Stimulated activated naive CD8-positive, alpha-beta T cell treated with anti-CD3 and anti-CD28 coated beads, Interleukin-15, Interleukin-2, amounts not matched to agents 100 ng/mL and 50 ng/mL, for 24 hours (primary cell): Measurements from ENCODE around the gene POLR3GL.

Source experiments
- H3K27ac Mint-ChIP-seq: one replicate; pipeline ENCODE4 v1.8.0; 2021; ENCODE audit warnings: mild to moderate bottlenecking, mixed read lengths
- H3K27me3 Mint-ChIP-seq: one replicate; pipeline ENCODE4 v1.8.0; 2021; ENCODE audit warnings: mixed read lengths
- H3K36me3 Mint-ChIP-seq: one replicate; pipeline ENCODE4 v1.8.0; 2021; ENCODE audit warnings: low read depth, mixed read lengths
- H3K4me1 Mint-ChIP-seq: one replicate; pipeline ENCODE4 v1.8.0; 2021; ENCODE audit warnings: low read depth, mixed read lengths
- H3K4me3 Mint-ChIP-seq: one replicate; pipeline ENCODE4 v1.8.0; 2021; ENCODE audit warnings: mild to moderate bottlenecking, mixed read lengths
- H3K9me3 Mint-ChIP-seq: one replicate; pipeline ENCODE4 v1.8.0; 2021; ENCODE audit warnings: mixed read lengths

POLR3GL gene

DNA sequence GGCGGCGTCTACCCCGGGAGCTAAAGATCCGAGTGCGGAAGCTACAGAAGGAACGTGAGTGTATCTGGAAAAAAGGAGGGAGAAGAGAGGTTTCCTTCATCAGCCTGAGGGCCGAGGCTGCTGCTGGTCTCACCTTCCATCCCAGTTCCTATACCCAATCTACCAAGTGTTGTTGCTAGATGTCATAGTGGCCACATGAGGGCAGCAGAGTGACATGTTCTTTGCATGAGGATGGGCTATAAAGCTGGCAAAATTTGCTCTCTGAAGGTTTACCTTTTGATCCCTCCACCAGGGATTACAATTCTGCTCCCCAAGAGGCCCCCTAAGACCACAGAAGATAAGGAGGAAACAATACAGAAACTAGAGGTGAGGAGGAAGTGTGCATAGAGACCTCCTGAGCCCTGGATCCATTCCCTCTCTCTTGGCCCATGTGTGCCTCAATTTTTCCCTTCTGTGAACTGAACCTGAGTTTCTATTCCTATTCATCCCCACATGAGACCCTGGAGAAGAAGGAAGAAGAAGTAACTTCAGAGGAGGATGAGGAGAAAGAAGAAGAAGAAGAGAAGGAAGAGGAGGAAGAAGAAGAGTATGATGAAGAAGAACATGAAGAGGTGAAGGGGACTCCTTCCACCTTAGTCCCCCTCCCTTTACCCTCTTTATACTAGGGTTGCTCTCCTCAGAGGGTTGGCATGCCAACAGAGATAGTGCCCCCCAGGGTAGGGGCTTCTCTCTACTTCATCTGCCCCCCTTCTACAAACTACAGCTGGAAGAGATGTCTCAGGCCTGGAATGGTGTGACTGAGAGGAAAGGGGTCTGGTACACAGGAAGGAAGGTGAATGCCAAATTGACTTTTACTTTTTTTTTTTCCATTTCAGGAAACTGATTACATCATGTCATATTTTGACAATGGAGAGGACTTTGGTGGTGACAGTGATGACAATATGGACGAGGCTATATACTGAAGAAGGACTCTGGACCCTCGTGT lies 13.3 kb downstream of the POLR3GL start:
- Mint-ChIP-seq H3K4me1 (peaks cover 17% of the 10 kb centered on the region), H3K27ac (no peak overlapping the region), H3K4me3 (no peak overlapping the region), H3K27me3 (no peaks in the 10 kb centered on the region), H3K9me3 (no peaks in the 10 kb centered on the region), H3K36me3 (peaks cover 4% of the 10 kb centered on the region)

DNA sequence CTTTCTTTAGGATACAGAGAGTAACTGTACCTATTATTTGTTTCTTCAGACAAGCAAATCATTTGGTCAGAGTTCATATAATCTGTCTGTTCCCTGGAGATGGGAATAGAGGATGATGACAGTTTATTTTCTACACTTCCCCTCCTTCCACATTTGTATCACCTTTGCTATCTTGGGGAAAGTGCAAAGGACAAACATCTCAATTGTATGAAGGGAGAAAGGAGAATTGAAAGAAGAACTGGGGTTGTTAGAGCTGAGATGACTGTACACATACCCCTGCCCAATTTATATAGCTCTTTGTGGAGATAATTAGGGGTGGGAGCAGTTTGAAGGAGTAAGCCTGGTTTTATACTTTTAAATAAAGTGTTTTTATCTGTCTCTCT lies 14.0 kb downstream of the POLR3GL start:
- Mint-ChIP-seq H3K27me3 (no peaks in the 10 kb centered on the region), H3K36me3 (no peaks in the 10 kb centered on the region), H3K27ac (no peak overlapping the region), H3K4me3 (no peak overlapping the region), H3K4me1 (peaks cover 10% of the 10 kb centered on the region), H3K9me3 (no peaks in the 10 kb centered on the region)

DNA sequence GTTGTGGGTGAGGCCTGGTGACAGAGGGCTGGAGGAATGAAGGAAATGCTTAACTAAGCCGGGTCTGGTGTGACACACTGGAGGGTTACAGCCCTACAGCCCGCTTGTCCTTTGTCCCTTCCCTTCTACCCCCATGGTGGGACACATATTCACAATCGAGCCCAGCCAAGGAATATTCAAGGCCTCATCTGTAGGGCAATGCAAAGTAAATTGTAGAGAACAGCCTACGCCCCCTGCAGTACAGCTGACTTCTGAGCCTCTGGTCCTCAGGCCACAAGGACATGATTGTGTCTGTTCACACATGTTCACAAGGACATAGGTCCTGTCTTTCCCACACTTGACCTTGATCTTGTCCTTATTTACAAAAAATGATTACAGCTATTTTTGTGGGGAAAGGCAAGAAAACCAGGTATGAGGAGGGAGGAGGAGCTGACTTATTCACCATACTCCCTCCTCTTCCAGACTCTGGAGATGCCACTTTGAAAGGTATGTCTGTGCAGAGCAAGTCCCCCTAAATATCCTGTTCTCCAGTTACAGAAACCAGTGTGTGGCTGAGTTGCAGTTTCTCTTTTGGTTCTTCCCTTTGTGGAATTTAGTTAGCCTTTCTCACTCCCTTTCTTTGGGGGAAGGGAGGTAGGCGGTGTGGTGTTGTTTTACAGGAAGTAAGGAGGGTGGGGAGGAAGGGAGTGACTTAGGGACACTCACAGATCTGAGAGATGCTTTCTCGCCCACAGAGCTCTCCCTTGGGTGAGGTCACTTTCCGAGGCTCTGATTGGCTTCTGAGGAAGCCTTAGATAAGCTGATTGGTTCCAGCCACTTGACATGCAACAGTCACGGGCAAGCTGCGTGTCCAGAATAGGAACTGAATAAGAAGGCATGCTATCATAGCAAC lies 14.6 kb downstream of the POLR3GL start:
- Mint-ChIP-seq H3K36me3 (no peaks in the 10 kb centered on the region), H3K9me3 (no peaks in the 10 kb centered on the region), H3K27ac (no peak overlapping the region), H3K4me1 (peaks cover 6% of the 10 kb centered on the region), H3K27me3 (no peaks in the 10 kb centered on the region), H3K4me3 (no peak overlapping the region)

DNA sequence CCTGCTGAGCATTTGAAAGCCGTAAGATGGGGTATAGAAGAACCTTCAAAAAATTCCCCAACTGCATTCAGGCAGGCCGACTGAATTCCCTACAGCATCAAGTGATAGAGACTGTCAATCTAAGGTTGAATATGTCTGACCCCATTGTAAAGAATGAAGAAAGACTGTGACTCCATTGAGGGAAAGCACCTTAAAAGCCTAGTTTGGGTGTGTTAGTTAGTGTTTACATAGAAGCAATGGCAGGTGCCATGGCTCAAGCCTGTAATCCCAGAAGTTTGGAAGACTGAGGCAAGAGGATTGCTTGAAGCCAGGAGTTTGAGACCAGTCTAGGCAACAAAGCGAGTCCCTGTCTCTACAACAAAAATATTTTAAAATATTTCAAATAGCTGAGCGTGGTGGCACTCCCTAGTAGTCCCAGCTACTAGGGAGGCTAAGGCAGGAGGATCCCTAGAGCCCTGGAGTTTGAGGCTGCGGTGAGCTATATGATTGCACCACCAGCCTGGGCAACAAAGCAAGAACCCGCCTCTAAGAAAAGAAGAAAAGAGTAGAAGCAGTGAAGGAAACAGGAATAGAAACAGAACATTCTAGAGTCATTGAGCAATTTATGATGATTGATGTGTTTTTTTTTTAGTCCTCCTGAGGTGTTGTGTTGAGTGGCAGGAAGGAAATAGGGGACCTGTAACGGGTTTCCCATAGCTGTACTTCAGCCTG lies 15.4 kb downstream of the POLR3GL start:
- H3K9me3 Mint-ChIP-seq = no peaks in the 10 kb centered on the region
- H3K27ac Mint-ChIP-seq = no peak overlapping the region
- H3K4me1 Mint-ChIP-seq = no peaks in the 10 kb centered on the region
- H3K36me3 Mint-ChIP-seq = no peaks in the 10 kb centered on the region
- H3K4me3 Mint-ChIP-seq = no peak overlapping the region
- no peaks in the 10 kb centered on the region for H3K27me3 Mint-ChIP-seq

DNA sequence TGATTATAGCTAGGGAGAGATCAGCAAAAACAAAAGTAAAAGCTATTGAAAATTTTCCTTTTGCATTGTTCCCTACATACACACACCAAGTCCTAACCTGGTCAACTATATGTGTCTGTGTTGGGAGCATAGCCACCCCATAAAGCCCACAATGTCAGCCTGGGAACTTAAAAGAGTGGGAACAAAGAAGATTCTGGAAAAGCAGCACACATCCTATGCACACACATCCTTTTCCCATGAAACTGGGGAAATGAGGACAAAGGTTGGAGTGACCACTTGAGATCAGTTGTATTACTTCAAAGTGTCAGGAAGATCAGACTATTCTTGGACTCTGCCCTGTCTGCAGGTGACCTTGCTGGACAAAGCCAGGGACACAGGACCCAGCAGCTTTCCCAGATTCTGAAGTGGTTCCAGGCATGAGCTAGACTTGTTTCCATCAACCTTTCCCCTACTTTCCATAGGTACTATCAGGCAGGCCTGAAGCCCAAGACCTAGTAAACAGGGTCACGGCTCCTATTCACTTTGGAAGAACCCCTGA lies 16.0 kb downstream of the POLR3GL start:
- Mint-ChIP-seq H3K36me3 (no peaks in the 10 kb centered on the region), H3K4me1 (no peaks in the 10 kb centered on the region), H3K9me3 (no peaks in the 10 kb centered on the region), H3K27me3 (no peaks in the 10 kb centered on the region), H3K27ac (no peak overlapping the region), H3K4me3 (no peak overlapping the region)

DNA sequence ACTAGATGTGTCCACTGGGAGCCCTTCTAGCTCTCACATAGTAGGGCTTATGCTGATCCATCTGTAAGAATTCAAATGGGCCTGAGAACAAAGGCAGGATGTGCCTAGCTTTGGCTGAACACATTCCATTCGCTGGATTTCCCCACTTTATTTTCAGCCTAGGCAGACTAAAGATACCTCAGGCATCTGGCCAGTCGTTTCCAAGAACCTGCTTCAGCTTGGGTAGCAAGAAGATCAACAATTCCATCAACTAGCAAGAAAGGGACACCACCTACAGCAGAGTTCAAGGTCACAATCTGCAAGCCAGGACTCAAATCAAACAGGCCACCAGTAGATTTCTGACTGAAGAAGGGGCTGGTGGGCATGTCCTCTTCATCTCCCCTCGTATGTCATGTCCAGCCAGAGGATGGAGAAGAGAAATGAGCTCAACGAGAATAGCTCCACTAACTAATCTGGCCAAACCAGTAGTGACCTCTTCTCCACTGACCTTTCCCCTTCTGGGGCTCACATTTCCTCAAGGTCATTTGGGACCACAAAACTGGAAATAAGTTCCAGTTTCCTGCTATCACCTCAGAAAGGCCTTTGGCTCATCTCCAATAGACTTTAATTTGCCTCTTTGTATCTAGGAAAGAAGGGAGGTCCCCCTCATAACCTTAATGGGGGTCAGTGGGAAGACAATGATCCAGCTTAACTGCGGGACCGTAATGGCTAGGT lies 17.7 kb downstream of the POLR3GL start:
- no peaks in the 10 kb centered on the region for H3K4me1 Mint-ChIP-seq
- no peak overlapping the region for H3K4me3 Mint-ChIP-seq
- H3K27me3 Mint-ChIP-seq = no peaks in the 10 kb centered on the region
- no peaks in the 10 kb centered on the region for H3K9me3 Mint-ChIP-seq
- H3K27ac Mint-ChIP-seq = no peak overlapping the region
- no peaks in the 10 kb centered on the region for H3K36me3 Mint-ChIP-seq

DNA sequence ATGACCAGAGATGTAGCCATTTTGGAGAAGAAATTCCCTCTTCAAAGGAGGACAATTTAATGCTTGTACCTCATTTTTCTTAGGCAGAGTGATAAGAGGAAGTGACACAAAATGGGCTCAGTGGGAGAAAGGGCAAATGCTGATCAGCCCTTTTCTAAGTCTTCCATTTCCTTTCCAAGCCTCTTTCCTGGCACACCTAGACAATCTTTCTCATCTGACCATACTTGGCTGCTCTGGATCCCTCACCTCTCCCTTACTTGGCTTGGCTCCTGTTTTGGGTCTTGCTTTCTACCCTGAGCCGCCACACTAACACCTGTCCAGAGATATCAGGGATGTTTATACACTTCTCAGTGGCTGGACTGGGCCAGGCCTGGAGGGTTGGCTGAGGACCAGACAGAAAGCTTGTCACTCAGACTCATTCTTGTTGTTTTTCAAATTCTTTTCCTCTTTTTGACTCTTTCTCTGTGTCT lies 18.8 kb downstream of the POLR3GL start:
- no peaks in the 10 kb centered on the region for H3K36me3 Mint-ChIP-seq

DNA sequence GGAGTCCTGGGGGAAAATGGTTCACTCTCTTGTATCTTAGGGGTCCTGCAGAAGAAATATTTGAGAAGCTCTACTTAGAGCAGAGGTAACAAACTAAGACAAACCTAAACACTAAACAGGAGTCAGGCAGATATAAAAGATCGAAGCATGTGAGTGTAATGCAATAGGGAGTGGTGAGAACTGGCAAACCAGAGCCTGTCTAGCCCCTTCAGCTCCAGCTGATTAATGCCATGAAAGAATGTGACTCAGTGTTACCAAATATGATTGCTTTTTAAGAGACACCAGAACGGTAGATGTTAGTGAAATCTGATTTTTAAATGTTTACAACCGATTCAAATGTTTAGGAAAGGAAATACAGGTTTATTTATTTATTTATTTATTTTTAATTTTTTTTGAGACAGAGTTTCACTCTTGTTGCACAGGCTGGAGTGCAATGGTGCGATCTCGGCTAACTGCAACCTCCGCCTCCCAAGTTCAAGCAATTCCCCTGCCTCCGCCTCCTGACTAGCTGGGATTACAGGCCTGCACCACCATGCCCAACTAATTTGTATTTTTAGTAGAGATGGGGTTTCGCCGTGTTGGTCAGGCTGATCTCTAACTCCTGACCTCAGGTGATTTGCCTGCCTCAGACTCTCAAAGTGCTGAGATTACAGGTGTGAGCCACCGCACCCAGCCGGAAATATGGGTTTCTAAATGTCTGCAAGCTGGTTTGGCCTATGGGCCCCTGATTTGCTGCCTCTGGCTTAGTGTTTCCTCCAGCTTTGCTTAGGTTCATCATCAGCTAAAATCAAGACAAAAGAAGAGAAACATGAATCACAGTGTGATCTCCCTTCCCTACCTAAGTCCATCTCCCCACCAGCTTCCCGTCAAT lies 19.7 kb downstream of the POLR3GL start:
- Mint-ChIP-seq H3K27ac (peak overlapping the region; percentile 73), H3K9me3 (no peaks in the 10 kb centered on the region), H3K27me3 (no peaks in the 10 kb centered on the region), H3K36me3 (no peaks in the 10 kb centered on the region), H3K4me1 (peaks cover 18% of the 10 kb centered on the region), H3K4me3 (no peak overlapping the region)

More for the DNA sequence above, 18.8 kb downstream of the POLR3GL start:
- no peaks in the 10 kb centered on the region for H3K27me3 Mint-ChIP-seq
- no peaks in the 10 kb centered on the region for H3K9me3 Mint-ChIP-seq
- H3K27ac Mint-ChIP-seq = no peak overlapping the region
- H3K4me3 Mint-ChIP-seq = no peak overlapping the region
- H3K4me1 Mint-ChIP-seq = peaks cover 9% of the 10 kb centered on the region

DNA sequence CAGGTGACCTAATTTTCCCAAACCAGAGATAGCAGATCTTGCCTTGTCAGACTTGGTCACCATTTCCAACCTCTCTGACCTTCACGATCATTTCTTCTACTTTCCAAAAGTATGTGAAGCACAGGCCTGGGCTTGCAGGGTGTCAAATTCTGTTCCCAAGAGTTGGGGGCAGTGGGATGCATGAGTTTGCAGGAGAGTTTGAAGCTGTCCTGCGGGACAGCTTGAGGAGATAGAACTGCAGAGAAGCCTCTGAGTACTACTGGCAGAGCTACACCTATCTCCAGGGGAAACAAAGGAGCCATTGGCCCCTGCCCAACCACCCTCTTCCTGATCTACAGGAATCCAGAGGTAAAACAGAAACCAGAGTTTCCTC lies 20.6 kb downstream of the POLR3GL start:
- Mint-ChIP-seq H3K36me3 (no peaks in the 10 kb centered on the region), H3K27ac (peak overlapping the region; percentile 87), H3K4me1 (peaks cover 18% of the 10 kb centered on the region), H3K9me3 (no peaks in the 10 kb centered on the region), H3K4me3 (peak overlapping the region; percentile 47), H3K27me3 (no peaks in the 10 kb centered on the region)

DNA sequence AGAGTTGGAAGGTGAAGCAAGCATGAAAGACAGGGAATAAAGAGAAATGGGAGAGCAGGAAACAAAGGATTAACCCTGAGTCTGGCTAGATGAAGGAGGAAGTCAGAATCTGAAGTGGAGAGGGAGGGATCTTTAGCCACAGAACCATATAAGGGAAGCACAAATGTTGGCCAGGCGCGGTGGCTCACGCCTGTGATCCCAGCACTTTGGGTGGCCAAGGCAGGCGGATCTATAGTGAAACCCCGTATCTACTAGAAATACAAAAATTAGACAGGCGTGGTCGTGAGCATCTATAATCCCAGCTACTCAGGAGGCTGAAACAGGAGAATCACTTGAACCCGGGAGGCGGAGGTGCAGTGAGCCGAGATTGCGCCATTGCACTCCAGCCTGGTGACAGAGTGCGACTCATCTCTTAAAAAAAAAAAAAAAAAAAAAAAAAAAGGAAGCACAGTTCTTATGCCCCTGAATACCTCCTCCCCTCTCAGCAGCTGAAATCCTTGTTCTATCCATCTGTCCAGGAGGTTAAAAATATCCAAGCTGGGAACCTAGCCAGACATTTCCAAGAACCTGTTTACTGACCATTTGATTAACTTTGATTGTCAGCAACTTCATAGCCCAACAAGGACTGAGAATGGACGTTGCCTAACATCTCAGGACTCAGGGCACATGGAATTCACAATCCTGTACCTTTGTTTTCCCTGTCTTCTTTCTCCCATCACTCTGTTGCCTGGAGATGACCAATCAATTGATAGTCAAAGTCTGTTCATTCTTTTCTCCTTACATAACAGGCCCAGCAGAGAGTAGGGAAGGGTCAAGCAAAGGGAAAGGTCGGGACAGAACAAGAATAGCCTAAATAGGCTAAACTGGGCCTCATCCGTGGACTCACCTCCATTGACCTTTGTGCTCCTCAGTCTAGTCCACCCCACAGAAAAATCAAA lies 21.3 kb downstream of the POLR3GL start:
- H3K27me3 Mint-ChIP-seq = no peaks in the 10 kb centered on the region
- peak overlapping the region; percentile 47 for H3K4me3 Mint-ChIP-seq
- peaks cover 23% of the 10 kb centered on the region for H3K4me1 Mint-ChIP-seq
- H3K27ac Mint-ChIP-seq = peak overlapping the region; percentile 87
- H3K36me3 Mint-ChIP-seq = no peaks in the 10 kb centered on the region
- H3K9me3 Mint-ChIP-seq = no peaks in the 10 kb centered on the region

DNA sequence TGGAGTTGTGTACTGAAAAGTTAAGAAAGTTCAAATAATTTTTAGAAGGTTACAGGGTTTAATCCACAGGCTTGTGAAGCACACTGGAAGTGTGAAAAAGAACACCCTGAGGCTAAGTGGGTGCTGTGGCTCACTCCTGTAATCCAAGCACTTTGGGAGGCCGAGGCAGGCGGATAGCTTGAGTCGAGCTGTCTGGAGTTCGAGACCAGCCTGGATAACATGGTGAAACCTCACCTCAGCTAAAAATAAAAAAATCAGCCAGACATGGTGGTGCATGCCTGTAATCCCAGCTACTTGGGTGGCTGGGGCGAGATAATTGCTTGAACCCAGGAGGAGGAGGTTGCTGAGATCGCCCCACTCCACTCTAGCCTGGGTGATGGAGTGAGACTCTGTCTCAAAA lies 22.1 kb downstream of the POLR3GL start:
- H3K27ac Mint-ChIP-seq = no peak overlapping the region

DNA sequence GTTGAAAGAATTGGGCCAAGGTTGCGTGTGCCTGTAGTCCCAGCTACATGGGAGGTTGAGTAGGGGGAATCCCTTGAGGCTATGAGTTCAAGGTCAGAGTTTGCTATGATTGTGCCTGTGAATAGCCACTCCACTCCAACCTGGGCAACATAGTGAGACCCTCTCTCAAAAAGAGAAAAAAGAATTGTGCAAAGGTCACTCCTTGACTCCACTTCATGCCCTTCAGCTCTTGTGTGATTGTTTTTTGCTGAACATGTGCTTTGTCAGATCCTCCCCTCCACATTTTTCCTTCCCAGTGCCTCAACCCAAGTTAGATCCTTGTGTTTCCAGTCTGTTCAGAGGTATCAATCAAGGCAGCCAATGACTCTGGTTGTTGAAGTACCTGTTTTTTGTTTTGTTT lies 23.4 kb downstream of the POLR3GL start:
- Mint-ChIP-seq H3K4me3 (no peak overlapping the region), H3K27me3 (no peaks in the 10 kb centered on the region), H3K9me3 (no peaks in the 10 kb centered on the region), H3K27ac (peak overlapping the region; percentile 38), H3K36me3 (peaks cover 10% of the 10 kb centered on the region), H3K4me1 (peaks cover 43% of the 10 kb centered on the region)

More for the DNA sequence above, 22.1 kb downstream of the POLR3GL start:
- H3K4me3 Mint-ChIP-seq = no peak overlapping the region
- H3K4me1 Mint-ChIP-seq = peaks cover 29% of the 10 kb centered on the region
- H3K36me3 Mint-ChIP-seq = no peaks in the 10 kb centered on the region
- no peaks in the 10 kb centered on the region for H3K27me3 Mint-ChIP-seq
- H3K9me3 Mint-ChIP-seq = no peaks in the 10 kb centered on the region
